Activated CD8-positive, alpha-beta T cell treated with anti-CD3 and anti-CD28 coated beads for 36 hours (primary cell): ENCODE data around the gene PTGER4. TPM values are rescaled to one million over a fixed set of nuclear protein-coding genes. Genes with fewer than 3 reads are reported as not detected.

Experiments used
- ATAC-seq: fragments of 200-7000 bp; cut with Tn5 transposase; one replicate; pipeline ENCODE4 v1.10.0; 2021; ENCODE audit warnings: mild to moderate bottlenecking, moderate library complexity
- CTCF ChIA-PET: fragments of 350-600 bp; sonication (Branson Sonifier 250); formaldehyde crosslinking; loops from one replicate; lab custom pipeline; 2021; ENCODE audit warnings: antibody characterized with exemption; lab: Charles Lee
- POLR2A ChIA-PET: fragments of 350-600 bp; sonication (Branson Sonifier 250); formaldehyde crosslinking; loops from one replicate; lab custom pipeline; 2021; ENCODE audit warnings: antibody characterized with exemption; lab: Charles Lee
- DNase-seq: peaks from one replicate; pipeline ENCODE4 v3.0.0-alpha.2; 2020
- H3K27ac Mint-ChIP-seq: one replicate; pipeline ENCODE4 v1.8.0; 2021; ENCODE audit warnings: mild to moderate bottlenecking, mixed read lengths
- H3K27me3 Mint-ChIP-seq: one replicate; pipeline ENCODE4 v1.8.0; 2021; ENCODE audit warnings: mixed read lengths
- H3K36me3 Mint-ChIP-seq: one replicate; pipeline ENCODE4 v1.8.0; 2021; ENCODE audit warnings: low read depth, mixed read lengths
- H3K4me1 Mint-ChIP-seq: one replicate; pipeline ENCODE4 v1.8.0; 2021; ENCODE audit warnings: low read depth, mixed read lengths
- H3K4me3 Mint-ChIP-seq: one replicate; pipeline ENCODE4 v1.8.0; 2021; ENCODE audit warnings: mild to moderate bottlenecking, moderate library complexity, mixed read lengths
- H3K9me3 Mint-ChIP-seq: one replicate; pipeline ENCODE4 v1.8.0; 2021; ENCODE audit warnings: mixed read lengths
- intact Hi-C: fragments of 100-400 bp; cut with micrococcal nuclease; formaldehyde crosslinking; loops from one replicate; pipeline ENCODE4 v1.10.0; 2022
- total RNA-seq, 2 experiments: library from RNA; stranded (reverse); gene quantifications; one replicate each; pipeline ENCODE4 v1.2.3, GENCODE V29; 2021
- TF ChIP-seq, protein P1 (sequence below): fragments of 200-600 bp; IDR thresholded peaks from one replicate; pipeline ENCODE4 v1.8.0; 2022; ENCODE audit warnings: antibody characterized with exemption, mild to moderate bottlenecking

The PTGER4 gene
- total RNA-seq, 2 experiments from 2014 or later, result 62.8 to 62.9 TPM

GRCh38 chr5:40646266-40646665, 33.4 kb upstream of the PTGER4 start:
- intact Hi-C loops, result no loop called here
- Mint-ChIP-seq H3K4me3 (no peak overlapping the region), H3K4me1 (peaks cover 38% of the 10 kb centered on the region), H3K9me3 (peaks cover 10% of the 10 kb centered on the region), H3K36me3 (peaks cover 4% of the 10 kb centered on the region), H3K27ac (no peak overlapping the region), H3K27me3 (no peaks in the 10 kb centered on the region)
- CTCF ChIA-PET, result no interaction called here
- ATAC-seq, result no peak
- DNase-seq, result no peak
- POLR2A ChIA-PET, result no interaction called here
- TF ChIP-seq, protein P1, sequence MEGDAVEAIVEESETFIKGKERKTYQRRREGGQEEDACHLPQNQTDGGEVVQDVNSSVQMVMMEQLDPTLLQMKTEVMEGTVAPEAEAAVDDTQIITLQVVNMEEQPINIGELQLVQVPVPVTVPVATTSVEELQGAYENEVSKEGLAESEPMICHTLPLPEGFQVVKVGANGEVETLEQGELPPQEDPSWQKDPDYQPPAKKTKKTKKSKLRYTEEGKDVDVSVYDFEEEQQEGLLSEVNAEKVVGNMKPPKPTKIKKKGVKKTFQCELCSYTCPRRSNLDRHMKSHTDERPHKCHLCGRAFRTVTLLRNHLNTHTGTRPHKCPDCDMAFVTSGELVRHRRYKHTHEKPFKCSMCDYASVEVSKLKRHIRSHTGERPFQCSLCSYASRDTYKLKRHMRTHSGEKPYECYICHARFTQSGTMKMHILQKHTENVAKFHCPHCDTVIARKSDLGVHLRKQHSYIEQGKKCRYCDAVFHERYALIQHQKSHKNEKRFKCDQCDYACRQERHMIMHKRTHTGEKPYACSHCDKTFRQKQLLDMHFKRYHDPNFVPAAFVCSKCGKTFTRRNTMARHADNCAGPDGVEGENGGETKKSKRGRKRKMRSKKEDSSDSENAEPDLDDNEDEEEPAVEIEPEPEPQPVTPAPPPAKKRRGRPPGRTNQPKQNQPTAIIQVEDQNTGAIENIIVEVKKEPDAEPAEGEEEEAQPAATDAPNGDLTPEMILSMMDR, result no peak

DNA sequence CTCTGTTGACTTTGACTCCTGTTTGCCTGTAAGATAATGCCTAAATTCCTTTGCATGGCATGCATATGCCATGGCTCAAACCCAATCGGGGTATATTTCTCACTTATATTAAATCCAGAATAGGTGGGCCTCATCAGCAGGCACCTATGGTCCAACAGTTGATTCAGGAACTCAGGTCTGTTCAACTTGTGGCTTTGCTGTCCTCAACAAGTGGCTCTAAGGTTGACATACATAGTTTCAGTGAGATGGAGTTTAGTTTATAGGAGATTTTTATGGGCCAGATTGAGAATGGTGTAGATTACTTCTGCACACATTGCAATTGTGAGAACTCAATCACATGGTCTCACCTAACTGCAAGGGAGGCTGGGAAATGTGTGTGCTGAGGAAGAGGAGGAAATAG, 31.6 kb upstream of the PTGER4 start:
- CTCF ChIA-PET, result no interaction called here
- ATAC-seq, result no peak
- H3K36me3 Mint-ChIP-seq, result peaks cover 4% of the 10 kb centered on the region
- no peak for DNase-seq
- POLR2A ChIA-PET, result no interaction called here
- TF ChIP-seq, protein P1, result no peak
- H3K27ac Mint-ChIP-seq, result no peak overlapping the region
- no peak overlapping the region for H3K4me3 Mint-ChIP-seq
- intact Hi-C loops, result no loop called here
- H3K27me3 Mint-ChIP-seq, result no peaks in the 10 kb centered on the region
- peaks cover 9% of the 10 kb centered on the region for H3K9me3 Mint-ChIP-seq
- H3K4me1 Mint-ChIP-seq, result peaks cover 46% of the 10 kb centered on the region

GRCh38 chr5:40649463-40650030, 30.2 kb upstream of the PTGER4 start:
- CTCF ChIA-PET, result no interaction called here
- H3K27ac Mint-ChIP-seq, result peak overlapping the region; percentile 51
- H3K4me3 Mint-ChIP-seq, result no peak overlapping the region

DNA sequence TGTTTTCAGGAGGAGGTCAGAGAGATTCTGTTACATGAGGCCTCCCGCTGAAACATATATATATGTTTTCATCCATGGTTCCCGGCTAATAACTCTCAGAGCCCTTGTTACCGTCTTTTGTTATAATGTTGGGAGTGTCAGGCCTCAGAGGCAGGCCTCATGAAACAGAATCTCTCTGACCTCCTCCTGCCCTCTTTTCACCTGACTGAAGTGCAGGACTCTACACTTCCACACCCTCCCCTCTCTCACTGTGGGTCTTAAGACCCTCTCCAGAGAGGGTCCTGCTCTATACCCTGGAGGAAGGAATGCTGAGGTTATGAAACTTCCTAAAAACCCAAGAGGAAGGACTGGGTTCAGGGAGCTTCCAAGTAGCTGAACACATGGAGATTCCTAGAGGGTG, 28.5 kb upstream of the PTGER4 start:
- Mint-ChIP-seq H3K4me1 (peaks cover 66% of the 10 kb centered on the region), H3K36me3 (peaks cover 2% of the 10 kb centered on the region), H3K27ac (no peak overlapping the region), H3K9me3 (peaks cover 3% of the 10 kb centered on the region), H3K27me3 (no peaks in the 10 kb centered on the region), H3K4me3 (no peak overlapping the region)
- ATAC-seq, result no peak
- POLR2A ChIA-PET, result interaction anchor here (0.6 to 2.1 kb wide), 3 partner anchors 9 to 121 kb away, joined by 3 to 7 read pairs (median 5); partner anchors contain the start of gene PTGER4
- DNase-seq, result no peak
- intact Hi-C loops, result no loop called here
- TF ChIP-seq, protein P1, result no peak
- CTCF ChIA-PET, result interaction anchor here (0.6 kb wide), 1 partner anchor 140 kb away, joined by 3 read pairs; no protein-coding TSS in a partner anchor

More at GRCh38 chr5:40649463-40650030, 30.2 kb upstream of the PTGER4 start:
- intact Hi-C loops, result no loop called here
- POLR2A ChIA-PET, result interaction anchor here (0.6 to 0.8 kb wide), 2 partner anchors 16 to 371 kb away, joined by 3 read pairs; no protein-coding TSS in a partner anchor
- peaks cover 2% of the 10 kb centered on the region for H3K36me3 Mint-ChIP-seq
- H3K4me1 Mint-ChIP-seq, result peaks cover 59% of the 10 kb centered on the region
- H3K9me3 Mint-ChIP-seq, result peaks cover 3% of the 10 kb centered on the region
- H3K27me3 Mint-ChIP-seq, result no peaks in the 10 kb centered on the region
- TF ChIP-seq, protein P1, result no peak
- ATAC-seq (no peak), DNase-seq (no peak)

DNA sequence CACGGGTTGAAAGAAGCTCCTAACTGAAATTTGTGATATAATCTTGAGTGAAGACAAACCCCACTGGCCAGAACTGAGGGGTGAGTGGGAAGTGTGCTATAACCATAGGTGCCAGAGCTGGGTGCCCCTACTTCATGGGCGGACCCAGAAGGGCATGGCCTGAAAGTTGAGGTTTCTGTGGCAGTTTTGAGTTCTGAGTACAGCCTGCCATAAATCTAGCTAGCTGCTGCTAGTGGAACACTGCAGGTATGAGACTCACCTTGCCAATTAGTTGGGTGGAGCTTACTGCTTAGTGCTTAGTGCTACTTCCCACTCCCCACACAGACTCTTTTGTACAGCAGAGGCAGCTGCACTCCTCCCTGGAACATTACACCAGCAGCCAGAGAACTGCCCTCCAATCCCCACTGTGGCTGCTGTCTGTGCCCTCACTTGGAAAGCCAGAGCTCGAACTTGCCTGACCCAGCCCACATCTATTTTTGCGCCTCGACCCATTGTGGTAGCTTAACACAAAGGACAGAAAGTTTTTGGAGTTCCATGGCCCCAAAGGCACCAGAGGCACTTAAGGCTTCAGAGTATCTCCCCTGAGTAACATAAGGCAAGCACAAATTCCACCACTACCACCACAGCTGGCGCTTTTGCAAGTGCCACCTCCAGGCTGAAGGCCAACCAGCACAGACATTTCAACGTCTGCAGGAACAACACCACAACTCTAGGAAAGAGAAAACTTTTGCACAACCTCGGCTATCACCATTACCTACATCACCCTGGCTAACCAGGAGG, 27.1 kb upstream of the PTGER4 start:
- intact Hi-C loops, result no loop called here
- ChIA-PET POLR2A (interaction anchor here (0.6 to 2.1 kb wide), 7 partner anchors 11 to 375 kb away, joined by 3 to 7 read pairs (median 3); partner anchors contain the start of gene PTGER4), CTCF (interaction anchor here (0.7 to 2.5 kb wide), 6 partner anchors 11 to 138 kb away, joined by 3 to 5 read pairs (median 4); no protein-coding TSS in a partner anchor)
- Mint-ChIP-seq H3K4me3 (peak overlapping the region; percentile 71), H3K4me1 (peaks cover 69% of the 10 kb centered on the region), H3K27me3 (no peaks in the 10 kb centered on the region), H3K9me3 (peaks cover 6% of the 10 kb centered on the region), H3K36me3 (peaks cover 3% of the 10 kb centered on the region), H3K27ac (peak overlapping the region; percentile 94)
- DNase-seq (peak; percentile 60), ATAC-seq (peak; percentile 62)
- TF ChIP-seq, protein P1, result no peak
